Measurements from ENCODE around the gene THSD4.

THSD4 gene

DNA sequence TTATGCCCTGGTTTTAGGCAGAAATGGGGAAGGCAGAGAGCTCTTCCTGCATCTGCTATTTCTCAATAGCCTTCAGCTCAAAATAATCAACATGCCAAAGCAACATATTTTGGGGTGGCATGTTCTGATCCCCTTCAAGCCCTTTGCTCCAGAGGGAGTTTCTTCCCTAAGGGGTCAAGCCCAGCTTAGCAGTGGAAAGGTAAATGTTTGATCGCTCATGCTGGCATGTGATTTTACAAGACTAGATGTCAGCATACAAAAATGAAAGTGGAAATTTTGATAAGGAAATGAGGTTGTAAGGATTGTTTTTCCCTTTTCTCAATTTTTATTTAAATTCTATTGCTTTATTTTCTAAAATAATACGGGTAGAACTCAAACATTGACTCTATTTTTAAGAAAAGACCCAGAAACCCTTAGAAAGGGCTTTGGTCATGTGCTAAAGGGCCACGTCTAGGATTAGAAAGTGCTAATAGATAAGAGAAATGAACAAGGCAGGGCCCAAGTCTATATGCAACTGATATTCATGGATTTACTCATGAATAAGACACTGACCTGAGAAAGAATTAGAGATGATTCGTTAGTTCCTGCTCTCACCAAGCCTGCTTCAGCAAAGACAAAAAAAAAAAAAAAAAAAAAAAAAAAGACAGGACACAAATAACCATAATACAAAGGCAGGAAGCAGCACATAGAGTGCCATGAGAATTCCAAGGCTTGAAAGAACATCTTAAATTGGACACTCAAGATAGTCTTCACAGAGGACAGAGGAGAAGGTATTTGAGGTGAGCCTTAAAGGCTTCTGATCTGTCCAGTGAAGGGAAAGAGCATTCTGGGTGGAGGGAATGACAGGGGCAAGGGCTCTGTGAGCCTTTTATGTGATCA lies 640.1 kb downstream of the THSD4 start:
- H3K4me3 ChIP-seq (ENCODE audit: low read length) = no peak overlapping the region
- no peaks in the 10 kb centered on the region for H3K36me3 ChIP-seq (ENCODE audit: control insufficient read depth, insufficient read depth, low read length)
- no peaks in the 10 kb centered on the region for H3K27me3 ChIP-seq (ENCODE audit: control insufficient read depth, insufficient read depth, low read length)
- peaks cover 5% of the 10 kb centered on the region for H3K4me1 ChIP-seq (ENCODE audit: control insufficient read depth, insufficient read depth, low read length)
- no peaks in the 10 kb centered on the region for H3K9me3 ChIP-seq (ENCODE audit: control insufficient read depth, low read length)
- no peak overlapping the region for H3K9ac ChIP-seq (ENCODE audit: low read length)

- no peaks in the 10 kb centered on the region for H3K9me3 ChIP-seq (ENCODE audit: control insufficient read depth, low read length)
- H3K4me1 ChIP-seq (ENCODE audit: control insufficient read depth, insufficient read depth, low read length) = peaks cover 5% of the 10 kb centered on the region
- H3K36me3 ChIP-seq (ENCODE audit: control insufficient read depth, insufficient read depth, low read length) = no peaks in the 10 kb centered on the region
- H3K27me3 ChIP-seq (ENCODE audit: control insufficient read depth, insufficient read depth, low read length) = no peaks in the 10 kb centered on the region
- no peak overlapping the region for H3K9ac ChIP-seq (ENCODE audit: low read length)
- H3K4me3 ChIP-seq (ENCODE audit: low read length) = no peak overlapping the region
These were observed 641.5 kb downstream of the THSD4 start for GRCh38 chr15:71756599-71757352.

DNA sequence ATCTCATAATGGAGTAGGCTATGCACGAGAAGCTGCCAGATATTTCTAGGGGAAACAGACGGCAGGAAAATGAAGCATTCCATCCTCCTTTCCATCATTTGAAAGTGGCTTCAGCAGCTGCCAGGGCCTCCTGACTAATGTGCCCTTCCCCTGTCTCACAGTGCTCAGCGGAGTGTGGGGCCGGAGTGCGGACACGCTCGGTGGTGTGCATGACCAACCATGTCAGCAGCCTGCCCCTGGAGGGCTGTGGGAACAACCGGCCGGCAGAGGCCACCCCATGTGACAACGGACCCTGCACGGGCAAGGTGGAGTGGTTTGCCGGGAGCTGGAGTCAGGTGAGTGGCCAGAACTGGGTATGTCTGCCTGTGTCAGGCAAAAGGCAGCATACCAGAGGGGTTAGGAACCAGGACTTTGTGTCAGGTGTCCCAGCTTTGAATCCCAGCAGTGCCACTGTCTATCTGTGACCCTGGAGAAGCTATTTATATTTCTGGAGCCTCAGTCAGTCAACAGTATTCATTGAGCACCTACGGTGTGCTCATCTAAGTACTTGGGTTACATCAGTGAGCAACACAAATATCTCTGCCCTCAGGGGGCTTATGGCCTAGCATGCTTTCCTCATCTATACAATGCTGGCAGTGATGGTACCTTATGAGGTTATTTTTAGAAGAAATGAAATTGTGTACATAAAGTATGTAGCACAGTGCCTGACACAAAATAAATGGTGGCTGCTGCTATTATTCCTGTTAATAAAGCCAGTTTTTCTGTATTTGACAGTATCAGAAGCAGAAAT lies 642.7 kb downstream of the THSD4 start:
- Histone ChIP-seq H3K27me3 (ENCODE audit: control insufficient read depth, insufficient read depth, low read length) (no peaks in the 10 kb centered on the region), H3K36me3 (ENCODE audit: control insufficient read depth, insufficient read depth, low read length) (no peaks in the 10 kb centered on the region), H3K4me3 (ENCODE audit: low read length) (no peak overlapping the region), H3K4me1 (ENCODE audit: control insufficient read depth, insufficient read depth, low read length) (peaks cover 5% of the 10 kb centered on the region), H3K9me3 (ENCODE audit: control insufficient read depth, low read length) (no peaks in the 10 kb centered on the region), H3K9ac (ENCODE audit: low read length) (no peak overlapping the region)

- Histone ChIP-seq H3K36me3 (ENCODE audit: control insufficient read depth, insufficient read depth, low read length) (no peaks in the 10 kb centered on the region), H3K27me3 (ENCODE audit: control insufficient read depth, insufficient read depth, low read length) (no peaks in the 10 kb centered on the region), H3K4me1 (ENCODE audit: control insufficient read depth, insufficient read depth, low read length) (peaks cover 5% of the 10 kb centered on the region), H3K9ac (ENCODE audit: low read length) (no peak overlapping the region), H3K9me3 (ENCODE audit: control insufficient read depth, low read length) (no peaks in the 10 kb centered on the region), H3K4me3 (ENCODE audit: low read length) (no peak overlapping the region)
These were observed 643.4 kb downstream of the THSD4 start for GRCh38 chr15:71758711-71759110.

GRCh38 chr15:71760852-71761251 lies 645.6 kb downstream of the THSD4 start:
- H3K4me3 ChIP-seq (ENCODE audit: low read length) = no peak overlapping the region
- H3K9me3 ChIP-seq (ENCODE audit: control insufficient read depth, low read length) = no peaks in the 10 kb centered on the region
- no peaks in the 10 kb centered on the region for H3K27me3 ChIP-seq (ENCODE audit: control insufficient read depth, insufficient read depth, low read length)
- H3K9ac ChIP-seq (ENCODE audit: low read length) = no peak overlapping the region
- H3K36me3 ChIP-seq (ENCODE audit: control insufficient read depth, insufficient read depth, low read length) = no peaks in the 10 kb centered on the region
- peaks cover 1% of the 10 kb centered on the region for H3K4me1 ChIP-seq (ENCODE audit: control insufficient read depth, insufficient read depth, low read length)

DNA sequence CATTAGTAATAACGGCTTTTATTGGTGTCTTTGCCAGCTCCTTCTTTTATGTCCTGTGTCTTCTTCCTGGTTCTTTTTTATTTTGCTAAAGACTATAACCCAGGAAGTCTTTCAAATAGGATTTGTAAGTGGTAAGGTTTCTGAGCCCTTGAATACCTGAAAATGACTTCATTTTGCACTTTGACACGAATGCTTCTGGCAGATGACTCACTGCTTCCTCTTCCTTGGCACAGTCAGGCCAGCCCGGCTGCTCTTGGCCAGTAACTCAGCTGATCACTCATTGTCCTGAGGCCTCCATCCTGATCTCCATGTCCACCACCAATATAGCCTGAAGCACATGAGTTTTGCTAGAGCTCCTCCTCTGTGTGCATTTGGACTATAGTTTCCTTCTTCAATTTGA lies 646.4 kb downstream of the THSD4 start:
- H3K36me3 ChIP-seq (ENCODE audit: control insufficient read depth, insufficient read depth, low read length) = no peaks in the 10 kb centered on the region
- no peaks in the 10 kb centered on the region for H3K4me1 ChIP-seq (ENCODE audit: control insufficient read depth, insufficient read depth, low read length)
- no peaks in the 10 kb centered on the region for H3K9me3 ChIP-seq (ENCODE audit: control insufficient read depth, low read length)
- H3K27me3 ChIP-seq (ENCODE audit: control insufficient read depth, insufficient read depth, low read length) = no peaks in the 10 kb centered on the region
- no peak overlapping the region for H3K4me3 ChIP-seq (ENCODE audit: low read length)
- H3K9ac ChIP-seq (ENCODE audit: low read length) = no peak overlapping the region

GRCh38 chr15:71768184-71768583 lies 652.9 kb downstream of the THSD4 start:
- no peaks in the 10 kb centered on the region for H3K4me1 ChIP-seq (ENCODE audit: control insufficient read depth, insufficient read depth, low read length)
- H3K27me3 ChIP-seq (ENCODE audit: control insufficient read depth, insufficient read depth, low read length) = no peaks in the 10 kb centered on the region
- H3K4me3 ChIP-seq (ENCODE audit: low read length) = no peak overlapping the region
- no peak overlapping the region for H3K9ac ChIP-seq (ENCODE audit: low read length)
- no peaks in the 10 kb centered on the region for H3K9me3 ChIP-seq (ENCODE audit: control insufficient read depth, low read length)
- H3K36me3 ChIP-seq (ENCODE audit: control insufficient read depth, insufficient read depth, low read length) = no peaks in the 10 kb centered on the region

- no peaks in the 10 kb centered on the region for H3K4me1 ChIP-seq (ENCODE audit: control insufficient read depth, insufficient read depth, low read length)
- H3K4me3 ChIP-seq (ENCODE audit: low read length) = no peak overlapping the region
- no peaks in the 10 kb centered on the region for H3K27me3 ChIP-seq (ENCODE audit: control insufficient read depth, insufficient read depth, low read length)
- H3K36me3 ChIP-seq (ENCODE audit: control insufficient read depth, insufficient read depth, low read length) = no peaks in the 10 kb centered on the region
- H3K9me3 ChIP-seq (ENCODE audit: control insufficient read depth, low read length) = no peaks in the 10 kb centered on the region
- H3K9ac ChIP-seq (ENCODE audit: low read length) = no peak overlapping the region
These were observed 658.1 kb downstream of the THSD4 start for GRCh38 chr15:71773206-71773859.

GRCh38 chr15:71775856-71776255 lies 660.6 kb downstream of the THSD4 start:
- H3K9me3 ChIP-seq (ENCODE audit: control insufficient read depth, low read length) = no peaks in the 10 kb centered on the region
- no peaks in the 10 kb centered on the region for H3K27me3 ChIP-seq (ENCODE audit: control insufficient read depth, insufficient read depth, low read length)
- H3K4me3 ChIP-seq (ENCODE audit: low read length) = no peak overlapping the region
- H3K4me1 ChIP-seq (ENCODE audit: control insufficient read depth, insufficient read depth, low read length) = no peaks in the 10 kb centered on the region
- H3K36me3 ChIP-seq (ENCODE audit: control insufficient read depth, insufficient read depth, low read length) = no peaks in the 10 kb centered on the region
- no peak overlapping the region for H3K9ac ChIP-seq (ENCODE audit: low read length)

- Histone ChIP-seq H3K9me3 (ENCODE audit: control insufficient read depth, low read length) (no peaks in the 10 kb centered on the region), H3K36me3 (ENCODE audit: control insufficient read depth, insufficient read depth, low read length) (no peaks in the 10 kb centered on the region), H3K4me3 (ENCODE audit: low read length) (no peak overlapping the region), H3K9ac (ENCODE audit: low read length) (no peak overlapping the region), H3K27me3 (ENCODE audit: control insufficient read depth, insufficient read depth, low read length) (no peaks in the 10 kb centered on the region), H3K4me1 (ENCODE audit: control insufficient read depth, insufficient read depth, low read length) (no peaks in the 10 kb centered on the region)
These were observed 661.0 kb downstream of the THSD4 start for GRCh38 chr15:71776304-71776703.

DNA sequence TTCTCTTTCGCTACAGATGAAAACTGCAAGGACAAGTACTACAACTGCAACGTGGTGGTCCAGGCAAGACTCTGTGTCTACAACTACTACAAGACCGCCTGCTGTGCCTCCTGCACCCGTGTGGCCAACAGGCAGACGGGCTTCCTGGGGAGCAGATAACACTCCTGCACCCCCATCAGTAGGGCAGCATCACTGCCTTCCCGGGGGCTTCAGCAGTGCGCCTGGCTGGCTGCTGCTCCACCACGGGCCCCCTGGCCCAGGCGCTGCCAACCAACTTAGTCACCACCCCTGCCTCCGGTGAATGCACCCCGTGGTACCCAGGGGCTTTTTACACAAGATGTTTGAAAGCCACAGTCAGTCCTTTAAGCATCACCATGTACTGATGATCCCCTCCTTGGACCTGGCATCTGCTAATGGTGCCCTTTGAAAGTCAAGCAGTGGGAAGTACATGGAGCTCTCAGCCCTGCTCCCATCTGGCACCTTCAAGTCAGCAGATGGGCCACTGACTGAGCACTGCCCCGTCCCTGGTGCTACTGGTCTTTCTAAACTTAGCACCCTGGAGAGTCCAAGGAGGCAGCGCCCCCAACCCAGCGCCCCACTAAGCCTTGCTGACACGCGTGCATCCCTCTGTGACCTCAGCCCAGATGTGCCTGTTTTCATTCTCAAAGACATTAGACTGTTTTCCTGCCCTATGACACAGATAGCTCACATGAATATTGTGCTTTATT lies 662.1 kb downstream of the THSD4 start:
- H3K27me3 ChIP-seq (ENCODE audit: control insufficient read depth, insufficient read depth, low read length) = no peaks in the 10 kb centered on the region
- H3K9ac ChIP-seq (ENCODE audit: low read length) = no peak overlapping the region
- H3K36me3 ChIP-seq (ENCODE audit: control insufficient read depth, insufficient read depth, low read length) = no peaks in the 10 kb centered on the region
- H3K9me3 ChIP-seq (ENCODE audit: control insufficient read depth, low read length) = no peaks in the 10 kb centered on the region
- no peaks in the 10 kb centered on the region for H3K4me1 ChIP-seq (ENCODE audit: control insufficient read depth, insufficient read depth, low read length)
- H3K4me3 ChIP-seq (ENCODE audit: low read length) = no peak overlapping the region
